Stimulated activated naive CD8-positive, alpha-beta T cell treated with anti-CD3 and anti-CD28 coated beads, Interleukin-15, Interleukin-2, amounts not matched to agents 100 U/mL and 50 U/mL, for 24 hours (primary cell): ENCODE measurements around the gene FURIN.
"Not testable (repeated sequence)": the region's sequence is repeated elsewhere in the genome, so short reads cannot be mapped to it uniquely, and the experiment has no call there.

ENCODE experiments used
- ATAC-seq: fragments of 150-1000 bp; cut with Tn5 transposase; one replicate; pipeline ENCODE4 v1.10.0; 2021
- DNase-seq: peaks from one replicate; pipeline ENCODE4 v3.0.0; 2021

FURIN gene

DNA sequence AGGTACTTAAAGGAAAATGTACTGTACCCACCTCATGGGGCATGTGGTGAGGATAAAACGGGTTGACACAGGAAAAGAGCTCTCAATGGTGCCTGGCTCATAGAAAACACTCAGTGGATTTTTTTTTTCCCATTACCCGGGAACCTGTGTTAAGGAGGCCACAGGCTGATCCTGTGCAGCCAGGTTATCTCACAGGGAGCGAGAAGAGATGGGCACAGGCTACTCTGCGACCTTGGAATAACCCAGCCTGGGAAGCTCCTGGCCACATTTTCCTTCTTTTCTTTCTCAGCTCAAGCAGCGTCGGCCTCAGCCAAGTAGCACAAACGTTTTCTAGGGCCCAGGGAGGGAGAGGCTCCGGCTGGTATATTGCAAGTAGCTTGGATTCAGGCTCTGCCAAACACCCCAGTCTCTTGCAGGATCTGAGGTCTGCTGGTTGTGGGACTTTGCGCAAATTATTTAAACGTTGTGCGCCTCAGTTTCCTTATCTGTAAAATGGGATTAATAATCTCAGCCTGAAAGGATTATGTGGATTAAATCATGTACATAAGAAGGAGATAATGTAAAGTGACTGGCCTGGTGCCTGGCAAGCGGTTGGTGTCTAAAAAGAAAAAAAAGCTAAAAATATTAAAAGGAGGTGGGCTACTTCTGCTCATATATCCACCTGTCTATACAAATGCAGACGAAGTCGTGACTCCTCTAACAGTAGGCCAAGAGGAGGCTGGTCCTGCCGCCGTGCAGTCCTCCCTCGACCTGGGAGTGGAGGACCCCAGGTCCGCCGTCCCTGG, 2.2 kb downstream of the FURIN start:
- no peak for ATAC-seq
- no peak for DNase-seq

DNA sequence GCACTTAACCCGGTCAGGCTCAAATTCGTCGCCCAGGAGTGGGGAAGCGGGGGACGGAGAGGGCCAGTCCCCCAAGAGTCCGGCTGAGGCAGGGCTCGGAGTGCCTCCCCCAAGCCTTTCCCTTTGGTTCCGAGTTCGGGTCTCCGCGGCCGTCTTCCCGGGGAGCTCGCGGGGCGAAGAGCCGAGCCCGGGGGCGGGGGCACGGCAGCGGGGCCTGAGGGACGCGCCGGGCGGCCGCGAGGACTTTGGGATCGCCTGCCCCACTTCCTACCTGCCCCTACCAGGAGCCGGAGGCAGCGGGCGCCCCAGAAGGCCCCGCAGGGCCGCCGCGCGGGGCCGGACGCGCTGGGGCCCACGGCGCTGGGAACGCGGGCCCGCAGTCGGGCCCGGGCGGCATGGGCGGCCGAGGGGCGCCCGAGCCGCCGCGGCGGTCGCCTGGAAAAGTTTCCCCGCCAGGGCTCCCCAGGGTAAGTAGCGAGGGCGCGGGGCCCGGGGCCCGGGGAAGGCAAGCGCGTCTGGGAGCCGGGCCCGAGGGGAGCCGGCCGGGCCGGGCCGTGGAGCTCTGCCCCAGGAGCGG, 2.8 kb downstream of the FURIN start:
- no peak for DNase-seq
- ATAC-seq, result peak; percentile 1

DNA sequence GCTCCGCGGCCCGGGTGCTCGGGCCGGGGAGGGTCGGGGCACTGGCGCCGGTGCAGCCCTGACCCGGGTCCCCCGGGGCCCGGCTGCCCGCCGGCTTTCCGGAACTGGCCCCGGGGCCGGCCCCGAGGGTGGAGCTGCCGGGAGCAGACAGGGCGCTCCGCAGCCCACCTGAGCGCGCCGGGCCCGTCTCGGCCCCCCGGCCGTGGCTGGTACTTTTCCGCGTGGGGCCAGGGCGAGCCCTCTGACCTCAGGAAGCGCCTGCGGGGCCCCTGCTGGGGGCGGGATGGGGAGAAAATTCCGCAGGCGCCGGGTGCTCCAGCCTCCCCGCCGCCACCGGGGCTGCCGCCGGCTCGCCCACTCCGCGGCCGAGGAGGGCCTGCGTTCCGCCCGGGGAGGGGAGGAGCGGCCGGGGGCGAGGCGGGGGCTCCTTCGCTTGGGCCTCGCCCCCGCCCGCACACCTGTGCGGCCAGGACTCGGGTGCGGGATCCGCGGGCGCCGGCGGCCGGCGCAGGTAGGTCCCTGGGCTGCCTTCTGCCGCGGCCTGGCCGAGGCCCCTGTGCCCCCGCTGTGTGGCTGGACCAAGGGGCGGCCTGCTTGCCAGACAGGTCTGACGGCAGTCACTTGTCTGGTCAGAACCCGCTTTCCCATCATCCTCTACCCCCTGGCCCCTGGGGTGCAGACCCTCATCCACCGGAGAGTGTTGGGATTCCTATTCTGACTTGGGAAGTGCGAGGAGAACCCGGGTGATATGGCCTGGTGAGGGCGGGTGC, 3.5 kb downstream of the FURIN start:
- DNase-seq (peak; percentile 54), ATAC-seq (peak; percentile 2)

DNA sequence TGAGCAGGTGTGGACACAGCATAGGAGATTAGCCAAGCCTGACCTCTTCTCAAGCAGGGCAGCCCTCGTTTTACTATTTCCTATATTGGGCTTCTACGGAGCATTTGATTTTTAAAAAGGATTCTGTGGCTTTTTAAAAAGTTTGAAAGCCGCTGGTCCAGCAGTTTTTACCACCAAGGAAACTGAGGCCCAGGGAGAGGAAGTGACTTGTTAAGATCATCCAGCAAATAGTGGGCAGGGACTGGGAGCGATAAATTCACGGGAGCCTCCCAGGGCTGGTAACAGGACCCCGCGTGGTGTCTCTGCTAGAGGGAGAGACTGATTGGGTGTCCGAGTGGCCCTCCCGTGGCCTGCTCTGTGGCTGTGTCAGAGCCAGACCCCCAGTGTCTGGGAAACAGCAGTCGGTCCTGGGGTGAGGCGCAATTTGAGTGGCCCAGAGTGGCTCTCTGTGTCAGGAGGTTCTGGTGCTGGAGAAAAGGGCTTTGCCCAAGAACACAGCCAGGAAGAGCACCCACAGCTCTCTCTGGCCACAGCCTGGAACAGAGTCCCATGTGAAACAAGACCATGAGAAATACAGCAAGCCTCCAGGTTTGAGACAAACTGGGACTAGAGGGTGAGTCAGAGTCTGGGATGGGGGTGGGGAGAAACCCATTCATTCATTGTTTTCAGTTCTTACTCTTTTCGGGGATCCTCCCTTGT, 4.2 kb downstream of the FURIN start:
- peak; percentile 72 for DNase-seq
- peak; percentile 65 for ATAC-seq

DNA sequence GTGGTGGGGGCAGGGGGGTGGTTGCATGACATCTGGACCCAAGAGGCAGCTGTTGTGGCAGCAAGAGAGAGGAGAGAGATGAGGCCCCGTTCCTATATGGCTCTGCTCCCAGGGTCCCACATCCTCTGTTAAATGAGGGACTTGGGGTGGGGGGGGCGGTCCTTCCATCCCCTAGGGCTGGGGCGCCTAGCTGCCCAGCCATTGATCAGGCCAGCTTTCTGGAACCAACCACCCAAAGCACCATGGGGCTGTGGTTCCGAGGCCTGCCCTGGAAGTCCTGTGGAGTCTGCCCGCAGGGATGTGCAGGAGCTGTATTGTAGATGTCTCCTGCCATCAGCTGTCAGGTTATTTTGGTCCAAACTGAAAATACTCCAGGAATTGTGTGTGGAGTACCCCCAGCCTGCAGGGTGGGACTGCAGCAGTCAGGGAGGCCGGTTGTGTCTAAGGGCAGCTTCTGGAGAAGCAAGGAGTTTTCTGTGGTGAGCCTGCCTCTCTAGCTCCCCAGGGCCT, 5.2 kb downstream of the FURIN start:
- ATAC-seq, result no peak
- DNase-seq, result no peak

DNA sequence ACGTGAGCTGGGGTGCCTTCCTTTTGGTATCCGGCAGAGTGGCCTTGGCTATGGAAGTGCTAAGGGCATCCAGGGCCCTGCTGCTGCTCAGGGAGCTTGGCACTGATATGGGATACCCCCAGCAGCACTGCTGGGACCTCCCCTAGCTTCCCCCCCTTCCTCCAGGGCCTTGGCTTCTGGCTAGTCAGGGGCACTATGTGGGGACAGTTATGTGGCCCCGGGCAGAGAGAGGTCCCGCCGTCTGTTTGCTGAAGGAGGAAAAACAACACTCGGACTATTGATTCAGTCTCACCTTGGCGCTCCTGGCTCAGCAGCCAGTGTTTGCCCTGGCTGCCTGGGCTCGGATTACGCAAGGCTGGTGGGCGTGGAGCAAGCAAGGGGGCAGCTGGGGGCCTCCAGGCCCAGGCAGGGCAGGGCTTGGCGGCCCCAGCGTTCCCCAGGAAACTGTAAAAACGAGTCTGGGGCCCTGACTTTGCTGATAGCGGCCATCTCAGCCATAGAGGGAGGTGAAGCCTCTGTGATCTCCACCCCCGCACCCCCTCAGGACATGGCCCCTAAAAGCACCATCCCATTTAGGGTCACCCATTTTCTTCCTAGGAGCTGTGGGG, 5.7 kb downstream of the FURIN start:
- DNase-seq (no peak), ATAC-seq (no peak)

DNA sequence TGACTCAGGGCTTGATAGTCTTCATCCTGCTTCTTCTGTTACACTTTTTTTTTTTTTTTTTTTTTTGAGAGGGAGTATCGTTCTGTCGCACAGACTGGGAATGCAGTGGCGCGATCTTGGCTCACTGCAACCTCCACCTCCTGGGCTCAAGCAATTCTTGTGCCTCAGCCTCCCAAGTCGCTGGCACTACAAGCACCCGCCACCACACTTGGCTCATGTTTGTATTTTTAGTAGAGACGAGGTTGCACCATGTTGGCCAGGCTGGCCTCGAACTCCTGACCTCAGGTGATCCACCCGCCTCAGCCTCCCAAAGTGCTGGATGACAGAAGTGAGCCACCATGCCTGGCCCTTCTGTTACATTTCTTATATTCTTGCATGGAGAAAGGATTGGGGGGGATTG, 6.6 kb downstream of the FURIN start:
- DNase-seq, ATAC-seq: not testable (repeated sequence)

DNA sequence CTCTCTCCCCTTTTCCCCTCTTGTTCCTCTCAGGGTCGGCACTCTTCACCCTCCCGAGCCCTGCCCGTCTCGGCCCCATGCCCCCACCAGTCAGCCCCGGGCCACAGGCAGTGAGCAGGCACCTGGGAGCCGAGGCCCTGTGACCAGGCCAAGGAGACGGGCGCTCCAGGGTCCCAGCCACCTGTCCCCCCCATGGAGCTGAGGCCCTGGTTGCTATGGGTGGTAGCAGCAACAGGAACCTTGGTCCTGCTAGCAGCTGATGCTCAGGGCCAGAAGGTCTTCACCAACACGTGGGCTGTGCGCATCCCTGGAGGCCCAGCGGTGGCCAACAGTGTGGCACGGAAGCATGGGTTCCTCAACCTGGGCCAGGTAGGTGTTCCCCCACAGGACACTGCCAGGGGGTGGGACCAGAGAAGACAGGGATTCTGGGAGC, 7.2 kb downstream of the FURIN start:
- no peak for ATAC-seq

DNA sequence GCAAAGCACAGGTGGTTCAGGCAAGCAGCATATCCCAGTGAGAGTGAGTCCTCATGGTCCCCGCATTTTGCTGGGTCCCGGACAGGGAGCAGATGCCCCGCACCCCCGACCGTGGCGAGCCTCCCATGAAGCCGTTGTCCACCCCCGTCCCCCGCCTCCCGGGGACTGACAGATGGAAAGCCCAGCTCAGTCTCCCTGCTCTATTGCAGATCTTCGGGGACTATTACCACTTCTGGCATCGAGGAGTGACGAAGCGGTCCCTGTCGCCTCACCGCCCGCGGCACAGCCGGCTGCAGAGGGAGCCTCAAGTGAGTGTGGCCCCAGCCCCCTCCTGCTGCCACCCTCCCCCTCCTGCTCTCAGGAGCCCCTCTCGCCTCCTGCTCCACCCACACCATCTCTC, 7.7 kb downstream of the FURIN start:
- DNase-seq (no peak), ATAC-seq (no peak)

More for the DNA sequence above, 7.2 kb downstream of the FURIN start:
- DNase-seq, result no peak

DNA sequence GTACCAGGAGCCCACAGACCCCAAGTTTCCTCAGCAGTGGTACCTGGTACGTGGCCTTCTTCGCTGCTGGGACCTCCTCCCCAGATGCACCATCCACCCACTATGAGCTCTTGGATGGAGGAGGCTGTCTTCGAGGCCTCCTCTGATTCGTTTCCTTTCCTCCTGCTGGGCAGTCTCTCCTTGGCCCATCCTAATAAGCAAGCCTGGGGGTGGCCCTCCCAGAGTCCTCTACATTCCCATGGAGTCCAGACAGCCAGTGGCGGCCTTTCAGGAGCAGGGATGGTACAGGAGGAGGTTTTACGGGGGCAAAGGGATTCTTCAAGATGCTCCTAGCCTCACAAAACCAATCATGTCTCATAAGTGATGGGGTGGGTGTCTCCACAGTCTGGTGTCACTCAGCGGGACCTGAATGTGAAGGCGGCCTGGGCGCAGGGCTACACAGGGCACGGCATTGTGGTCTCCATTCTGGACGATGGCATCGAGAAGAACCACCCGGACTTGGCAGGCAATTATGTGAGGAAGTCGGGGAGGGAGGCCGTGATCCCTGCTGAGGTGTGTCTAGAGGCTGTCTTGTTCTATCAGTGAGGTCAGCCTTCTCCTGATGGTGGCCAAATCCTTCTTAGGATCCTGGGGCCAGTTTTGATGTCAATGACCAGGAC, 8.3 kb downstream of the FURIN start:
- DNase-seq (no peak), ATAC-seq (no peak)

DNA sequence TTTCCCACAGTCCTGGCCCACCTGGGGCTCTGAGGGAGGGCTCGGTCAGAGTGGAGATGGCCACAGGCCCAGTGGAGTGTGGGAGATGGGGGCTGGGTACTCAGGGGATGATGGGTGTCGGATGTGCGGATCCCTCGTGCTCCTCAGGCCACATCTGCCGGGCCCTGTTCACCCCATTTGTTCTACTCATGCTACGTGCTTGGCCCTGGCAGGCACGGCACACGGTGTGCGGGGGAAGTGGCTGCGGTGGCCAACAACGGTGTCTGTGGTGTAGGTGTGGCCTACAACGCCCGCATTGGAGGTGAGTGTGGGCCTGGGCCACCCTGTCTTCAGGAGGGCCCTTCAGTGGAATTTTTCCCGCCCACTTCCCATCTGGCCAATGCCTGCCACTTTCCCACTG, 8.9 kb downstream of the FURIN start:
- DNase-seq (no peak), ATAC-seq (no peak)

DNA sequence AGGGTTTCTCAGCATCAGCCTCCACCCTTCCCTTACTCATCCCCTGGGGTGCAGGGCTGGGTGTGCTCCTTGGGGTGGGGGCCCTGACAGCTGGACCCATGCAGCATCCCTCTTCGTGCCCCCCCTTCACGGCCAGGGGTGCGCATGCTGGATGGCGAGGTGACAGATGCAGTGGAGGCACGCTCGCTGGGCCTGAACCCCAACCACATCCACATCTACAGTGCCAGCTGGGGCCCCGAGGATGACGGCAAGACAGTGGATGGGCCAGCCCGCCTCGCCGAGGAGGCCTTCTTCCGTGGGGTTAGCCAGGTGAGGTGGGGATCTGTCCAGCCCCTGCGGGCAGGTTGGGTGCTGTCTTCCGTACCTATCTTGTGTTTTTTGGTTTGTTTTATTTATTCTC, 9.6 kb downstream of the FURIN start:
- ATAC-seq, result no peak

DNA sequence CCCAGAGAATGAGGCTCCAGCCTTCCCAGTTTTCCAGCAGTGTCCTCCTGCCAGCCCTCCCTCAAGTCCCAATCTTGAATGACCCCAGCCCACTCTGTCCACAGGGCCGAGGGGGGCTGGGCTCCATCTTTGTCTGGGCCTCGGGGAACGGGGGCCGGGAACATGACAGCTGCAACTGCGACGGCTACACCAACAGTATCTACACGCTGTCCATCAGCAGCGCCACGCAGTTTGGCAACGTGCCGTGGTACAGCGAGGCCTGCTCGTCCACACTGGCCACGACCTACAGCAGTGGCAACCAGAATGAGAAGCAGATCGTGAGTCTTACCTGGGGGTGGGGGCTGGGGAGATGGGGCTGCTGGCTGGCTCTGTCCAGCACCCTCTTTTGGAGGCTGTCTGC, 10.3 kb downstream of the FURIN start:
- no peak for DNase-seq
- ATAC-seq, result no peak

More for the DNA sequence above, 9.6 kb downstream of the FURIN start:
- DNase-seq, result no peak

DNA sequence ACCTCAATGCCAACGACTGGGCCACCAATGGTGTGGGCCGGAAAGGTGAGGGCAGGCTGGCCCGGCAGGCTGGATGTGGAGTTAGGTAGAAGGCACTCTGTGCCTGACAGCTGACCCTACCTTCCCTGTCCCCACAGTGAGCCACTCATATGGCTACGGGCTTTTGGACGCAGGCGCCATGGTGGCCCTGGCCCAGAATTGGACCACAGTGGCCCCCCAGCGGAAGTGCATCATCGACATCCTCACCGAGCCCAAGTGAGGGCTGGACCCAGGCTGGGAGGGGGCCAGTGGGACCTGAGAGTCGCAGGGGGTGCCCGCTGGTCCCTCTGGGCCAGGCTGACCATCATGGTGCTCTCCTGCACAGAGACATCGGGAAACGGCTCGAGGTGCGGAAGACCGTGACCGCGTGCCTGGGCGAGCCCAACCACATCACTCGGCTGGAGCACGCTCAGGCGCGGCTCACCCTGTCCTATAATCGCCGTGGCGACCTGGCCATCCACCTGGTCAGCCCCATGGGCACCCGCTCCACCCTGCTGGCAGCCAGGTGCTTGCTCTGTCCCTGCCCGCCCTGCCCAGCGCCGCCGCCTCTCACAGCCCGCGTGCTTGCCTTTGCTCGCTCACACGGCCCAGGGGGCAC, 11.5 kb downstream of the FURIN start:
- ATAC-seq, result no peak
- DNase-seq, result no peak

DNA sequence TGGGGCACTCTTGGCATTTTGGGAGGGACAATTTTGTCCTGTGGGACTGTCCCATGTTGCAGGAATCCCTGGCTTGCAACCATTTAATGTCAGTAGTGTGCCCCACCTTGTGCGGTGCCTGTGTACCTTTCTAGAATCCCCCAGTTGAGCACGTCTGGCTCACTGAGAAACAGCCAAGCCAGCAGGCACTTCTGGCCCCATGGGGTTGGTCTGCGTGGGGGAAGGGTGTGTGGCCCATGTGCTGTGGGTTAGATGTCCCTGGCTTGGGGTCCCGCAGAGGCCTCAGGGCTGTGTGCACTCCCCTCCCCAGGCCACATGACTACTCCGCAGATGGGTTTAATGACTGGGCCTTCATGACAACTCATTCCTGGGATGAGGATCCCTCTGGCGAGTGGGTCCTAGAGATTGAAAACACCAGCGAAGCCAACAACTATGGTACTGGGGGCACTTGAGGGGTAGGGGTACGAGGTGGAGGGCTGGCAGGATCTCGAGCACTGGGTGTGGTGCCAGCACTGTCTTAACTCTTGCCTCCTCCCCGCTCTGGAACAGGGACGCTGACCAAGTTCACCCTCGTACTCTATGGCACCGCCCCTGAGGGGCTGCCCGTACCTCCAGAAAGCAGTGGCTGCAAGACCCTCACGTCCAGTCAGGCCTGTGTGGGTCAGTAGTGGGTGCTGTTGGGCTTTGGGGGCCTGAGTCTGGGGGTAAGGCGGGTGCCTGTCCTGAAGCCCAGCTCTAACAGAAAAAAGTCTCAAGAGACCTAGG, 12.2 kb downstream of the FURIN start:
- ATAC-seq, result no peak
- no peak for DNase-seq

DNA sequence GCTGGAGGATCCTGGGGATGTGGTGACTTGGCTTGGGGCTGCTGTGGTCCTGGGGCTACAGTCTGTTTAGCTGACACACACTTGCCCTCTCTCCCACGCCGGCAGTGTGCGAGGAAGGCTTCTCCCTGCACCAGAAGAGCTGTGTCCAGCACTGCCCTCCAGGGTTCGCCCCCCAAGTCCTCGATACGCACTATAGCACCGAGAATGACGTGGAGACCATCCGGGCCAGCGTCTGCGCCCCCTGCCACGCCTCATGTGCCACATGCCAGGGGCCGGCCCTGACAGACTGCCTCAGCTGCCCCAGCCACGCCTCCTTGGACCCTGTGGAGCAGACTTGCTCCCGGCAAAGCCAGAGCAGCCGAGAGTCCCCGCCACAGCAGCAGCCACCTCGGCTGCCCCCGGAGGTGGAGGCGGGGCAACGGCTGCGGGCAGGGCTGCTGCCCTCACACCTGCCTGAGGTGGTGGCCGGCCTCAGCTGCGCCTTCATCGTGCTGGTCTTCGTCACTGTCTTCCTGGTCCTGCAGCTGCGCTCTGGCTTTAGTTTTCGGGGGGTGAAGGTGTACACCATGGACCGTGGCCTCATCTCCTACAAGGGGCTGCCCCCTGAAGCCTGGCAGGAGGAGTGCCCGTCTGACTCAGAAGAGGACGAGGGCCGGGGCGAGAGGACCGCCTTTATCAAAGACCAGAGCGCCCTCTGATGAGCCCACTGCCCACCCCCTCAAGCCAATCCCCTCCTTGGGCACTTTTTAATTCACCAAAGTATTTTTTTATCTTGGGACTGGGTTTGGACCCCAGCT, 13.0 kb downstream of the FURIN start:
- ATAC-seq (no peak), DNase-seq (no peak)

DNA sequence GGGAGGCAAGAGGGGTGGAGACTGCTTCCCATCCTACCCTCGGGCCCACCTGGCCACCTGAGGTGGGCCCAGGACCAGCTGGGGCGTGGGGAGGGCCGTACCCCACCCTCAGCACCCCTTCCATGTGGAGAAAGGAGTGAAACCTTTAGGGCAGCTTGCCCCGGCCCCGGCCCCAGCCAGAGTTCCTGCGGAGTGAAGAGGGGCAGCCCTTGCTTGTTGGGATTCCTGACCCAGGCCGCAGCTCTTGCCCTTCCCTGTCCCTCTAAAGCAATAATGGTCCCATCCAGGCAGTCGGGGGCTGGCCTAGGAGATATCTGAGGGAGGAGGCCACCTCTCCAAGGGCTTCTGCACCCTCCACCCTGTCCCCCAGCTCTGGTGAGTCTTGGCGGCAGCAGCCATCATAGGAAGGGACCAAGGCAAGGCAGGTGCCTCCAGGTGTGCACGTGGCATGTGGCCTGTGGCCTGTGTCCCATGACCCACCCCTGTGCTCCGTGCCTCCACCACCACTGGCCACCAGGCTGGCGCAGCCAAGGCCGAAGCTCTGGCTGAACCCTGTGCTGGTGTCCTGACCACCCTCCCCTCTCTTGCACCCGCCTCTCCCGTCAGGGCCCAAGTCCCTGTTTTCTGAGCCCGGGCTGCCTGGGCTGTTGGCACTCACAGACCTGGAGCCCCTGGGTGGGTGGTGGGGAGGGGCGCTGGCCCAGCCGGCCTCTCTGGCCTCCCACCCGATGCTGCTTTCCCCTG, 13.8 kb downstream of the FURIN start:
- DNase-seq (no peak), ATAC-seq (no peak)

DNA sequence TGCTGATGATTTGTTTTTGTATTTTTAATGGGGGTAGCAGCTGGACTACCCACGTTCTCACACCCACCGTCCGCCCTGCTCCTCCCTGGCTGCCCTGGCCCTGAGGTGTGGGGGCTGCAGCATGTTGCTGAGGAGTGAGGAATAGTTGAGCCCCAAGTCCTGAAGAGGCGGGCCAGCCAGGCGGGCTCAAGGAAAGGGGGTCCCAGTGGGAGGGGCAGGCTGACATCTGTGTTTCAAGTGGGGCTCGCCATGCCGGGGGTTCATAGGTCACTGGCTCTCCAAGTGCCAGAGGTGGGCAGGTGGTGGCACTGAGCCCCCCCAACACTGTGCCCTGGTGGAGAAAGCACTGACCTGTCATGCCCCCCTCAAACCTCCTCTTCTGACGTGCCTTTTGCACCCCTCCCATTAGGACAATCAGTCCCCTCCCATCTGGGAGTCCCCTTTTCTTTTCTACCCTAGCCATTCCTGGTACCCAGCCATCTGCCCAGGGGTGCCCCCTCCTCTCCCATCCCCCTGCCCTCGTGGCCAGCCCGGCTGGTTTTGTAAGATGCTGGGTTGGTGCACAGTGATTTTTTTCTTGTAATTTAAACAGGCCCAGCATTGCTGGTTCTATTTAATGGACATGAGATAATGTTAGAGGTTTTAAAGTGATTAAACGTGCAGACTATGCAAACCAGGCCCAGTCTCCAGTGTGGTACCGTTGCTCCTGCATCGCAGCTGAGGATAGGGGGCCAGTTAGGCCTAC, 14.6 kb downstream of the FURIN start:
- DNase-seq, result no peak
- ATAC-seq, result no peak
